Measurements from ENCODE around the gene C4orf33. TPM values are rescaled to one million over a fixed set of nuclear protein-coding genes. Genes with fewer than 3 reads are reported as not detected.
"Not testable (repeated sequence)": the region's sequence is repeated elsewhere in the genome, so short reads cannot be mapped to it uniquely, and the experiment has no call there.

Gene C4orf33
- total RNA-seq, 1 donor from 2014 or later: 8.4 TPM

- H3K27me3 Mint-ChIP-seq (ENCODE audit: low read depth): no peaks in the 10 kb centered on the region
- no peak for DNase-seq (ENCODE audit: low read depth, low spot score)
- H3K4me3 Mint-ChIP-seq: no peak overlapping the region
- no peaks in the 10 kb centered on the region for H3K36me3 Mint-ChIP-seq (ENCODE audit: low read depth)
- no peaks in the 10 kb centered on the region for H3K9me3 Mint-ChIP-seq
- peaks cover 9% of the 10 kb centered on the region for H3K4me1 Mint-ChIP-seq
- no peak for TF ChIP-seq CTCF (conservative IDR thresholded peaks at IDR 0.05)
- H3K27ac Mint-ChIP-seq (ENCODE audit: unreplicated experiment): no peak overlapping the region
These were observed 15.0 kb downstream of the C4orf33 start for GRCh38 chr4:129110931-129111330.

- no peak overlapping the region for H3K27ac Mint-ChIP-seq (ENCODE audit: unreplicated experiment)
- no peak for DNase-seq (ENCODE audit: low read depth, low spot score)
- peaks cover 9% of the 10 kb centered on the region for H3K4me1 Mint-ChIP-seq
- no peaks in the 10 kb centered on the region for H3K9me3 Mint-ChIP-seq
- no peak for TF ChIP-seq CTCF (conservative IDR thresholded peaks at IDR 0.05)
- no peak overlapping the region for H3K4me3 Mint-ChIP-seq
- H3K27me3 Mint-ChIP-seq (ENCODE audit: low read depth): no peaks in the 10 kb centered on the region
- no peaks in the 10 kb centered on the region for H3K36me3 Mint-ChIP-seq (ENCODE audit: low read depth)
These were observed 16.0 kb downstream of the C4orf33 start for GRCh38 chr4:129111919-129112318.

- Mint-ChIP-seq H3K4me1 (peaks cover 9% of the 10 kb centered on the region), H3K27ac (ENCODE audit: unreplicated experiment) (no peak overlapping the region), H3K9me3 (no peaks in the 10 kb centered on the region), H3K27me3 (ENCODE audit: low read depth) (no peaks in the 10 kb centered on the region), H3K36me3 (ENCODE audit: low read depth) (no peaks in the 10 kb centered on the region), H3K4me3 (no peak overlapping the region)
- DNase-seq (ENCODE audit: low read depth, low spot score): no peak
- TF ChIP-seq CTCF (conservative IDR thresholded peaks at IDR 0.05): no peak
These were observed 17.5 kb downstream of the C4orf33 start for GRCh38 chr4:129113434-129113833.

- Mint-ChIP-seq H3K4me3 (no peak overlapping the region), H3K9me3 (no peaks in the 10 kb centered on the region), H3K27me3 (ENCODE audit: low read depth) (no peaks in the 10 kb centered on the region), H3K36me3 (ENCODE audit: low read depth) (no peaks in the 10 kb centered on the region), H3K27ac (ENCODE audit: unreplicated experiment) (no peak overlapping the region), H3K4me1 (peaks cover 9% of the 10 kb centered on the region)
- no peak for TF ChIP-seq CTCF (conservative IDR thresholded peaks at IDR 0.05)
- no peak for DNase-seq (ENCODE audit: low read depth, low spot score)
These were observed 18.0 kb downstream of the C4orf33 start for GRCh38 chr4:129113919-129114318.

- DNase-seq (ENCODE audit: low read depth, low spot score): no peak
- Mint-ChIP-seq H3K4me1 (peaks cover 9% of the 10 kb centered on the region), H3K9me3 (no peaks in the 10 kb centered on the region), H3K36me3 (ENCODE audit: low read depth) (peaks cover 5% of the 10 kb centered on the region), H3K4me3 (no peak overlapping the region), H3K27ac (ENCODE audit: unreplicated experiment) (no peak overlapping the region), H3K27me3 (ENCODE audit: low read depth) (no peaks in the 10 kb centered on the region)
- no peak for TF ChIP-seq CTCF (conservative IDR thresholded peaks at IDR 0.05)
These were observed 21.8 kb downstream of the C4orf33 start for GRCh38 chr4:129117705-129118104.

GRCh38 chr4:129126614-129127013 is 30.7 kb downstream of the C4orf33 start:
- H3K27me3 Mint-ChIP-seq (ENCODE audit: low read depth); H3K36me3 Mint-ChIP-seq (ENCODE audit: low read depth); H3K27ac Mint-ChIP-seq (ENCODE audit: unreplicated experiment); DNase-seq (ENCODE audit: low read depth, low spot score); H3K4me1 Mint-ChIP-seq; H3K4me3 Mint-ChIP-seq: not testable (repeated sequence)
- H3K9me3 Mint-ChIP-seq: peaks cover 14% of the 10 kb centered on the region

All from neural crest cell (in vitro differentiated cells).